Bronchial epithelial cell (primary cell): Measurements from ENCODE around the gene UNC5B. TPM values are rescaled to one million over a fixed set of nuclear protein-coding genes. Genes with fewer than 3 reads are reported as not detected.
A peak's percentile ranks its signal among the peaks of the same experiment; 100 is the strongest.

ENCODE experiments used
- DNase-seq: peaks from one replicate; pipeline ENCODE4 v3.0.0-alpha.2; 2010; ENCODE audit warnings: low read depth
- FAIRE-seq: peaks from 2 replicates; lab custom pipeline; 2011; peaks lifted over from hg19 to GRCh38; lab: Jason Lieb, UNC
- H3K27me3 ChIP-seq: 2 replicates; pipeline ENCODE4 v1.5.1; 2011; ENCODE audit warnings: low read length; ENCODE audit not compliant: control insufficient read depth, insufficient read depth
- H3K36me3 ChIP-seq: 2 replicates; pipeline ENCODE4 v1.5.1; 2011; ENCODE audit warnings: low read length; ENCODE audit not compliant: control insufficient read depth, insufficient read depth
- H3K4me3 ChIP-seq: 2 replicates; pipeline ENCODE4 v1.5.1; 2011; ENCODE audit warnings: mild to moderate bottlenecking, low read depth, low read length, control low read depth
- total RNA-seq: library from RNA; depleted of rRNA; stranded (reverse); fragments of >200 nt; gene quantifications from 2 replicates; pipeline ENCODE4 v1.2.1, GENCODE V29; 2014
- TF ChIP-seq, protein P1 (sequence below): IDR thresholded peaks from 2 replicates; pipeline ENCODE4 v1.5.1; 2011; ENCODE audit warnings: mild to moderate bottlenecking, moderate library complexity, low read length, control low read depth, inconsistent platforms; ENCODE audit not compliant: insufficient read depth, severe bottlenecking

UNC5B gene
- total RNA-seq, 1 donor from 2014 or later: 36.6 TPM

DNA sequence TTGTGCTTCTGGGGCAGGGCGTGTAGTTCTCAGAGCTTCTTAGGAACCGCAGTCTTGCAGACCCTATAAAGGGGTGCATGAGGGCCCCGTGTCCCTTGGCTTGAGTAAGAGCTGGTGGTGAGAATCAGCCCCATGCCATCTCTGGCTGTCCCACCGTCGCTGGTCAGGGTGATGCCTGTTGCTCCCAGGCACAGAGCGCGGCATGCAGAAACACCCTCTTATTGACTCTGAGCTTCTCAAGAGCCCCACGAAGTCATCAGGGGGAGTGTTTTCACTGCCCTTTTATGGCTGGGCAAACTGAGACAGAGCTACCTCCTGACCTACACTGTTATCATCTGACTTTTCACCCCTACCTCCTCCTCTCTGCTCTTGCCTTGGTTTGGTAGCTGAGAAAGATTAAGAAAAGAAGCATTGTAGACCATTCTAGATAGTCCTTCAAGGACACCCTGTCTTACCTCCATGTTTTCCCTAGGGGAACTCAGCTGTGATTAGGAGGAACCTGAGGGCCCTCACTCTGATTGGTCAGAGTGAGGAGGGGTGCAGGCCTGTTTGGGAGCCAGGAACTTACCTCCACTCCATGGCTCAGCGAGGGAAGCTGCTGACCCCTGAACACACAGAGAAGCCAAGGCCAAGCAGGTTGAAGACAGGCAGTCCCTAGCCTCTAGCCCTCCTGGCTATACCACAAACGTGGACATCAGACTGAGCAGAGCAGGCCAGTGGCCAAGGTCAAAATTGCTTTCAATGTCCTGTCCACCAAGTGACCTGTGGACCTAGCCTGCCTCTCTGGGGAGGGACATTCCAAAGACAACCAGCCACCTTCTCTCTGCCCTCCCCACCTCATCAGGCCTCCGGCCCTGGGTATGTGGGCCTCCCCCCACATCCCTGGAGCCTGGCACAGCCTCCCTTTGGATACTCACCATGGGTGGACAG lies 17.6 kb downstream of the UNC5B start:
- peaks cover 3% of the 10 kb centered on the region for H3K36me3 ChIP-seq
- FAIRE-seq (peak; percentile 85), DNase-seq (no peak)
- TF ChIP-seq, protein P1, sequence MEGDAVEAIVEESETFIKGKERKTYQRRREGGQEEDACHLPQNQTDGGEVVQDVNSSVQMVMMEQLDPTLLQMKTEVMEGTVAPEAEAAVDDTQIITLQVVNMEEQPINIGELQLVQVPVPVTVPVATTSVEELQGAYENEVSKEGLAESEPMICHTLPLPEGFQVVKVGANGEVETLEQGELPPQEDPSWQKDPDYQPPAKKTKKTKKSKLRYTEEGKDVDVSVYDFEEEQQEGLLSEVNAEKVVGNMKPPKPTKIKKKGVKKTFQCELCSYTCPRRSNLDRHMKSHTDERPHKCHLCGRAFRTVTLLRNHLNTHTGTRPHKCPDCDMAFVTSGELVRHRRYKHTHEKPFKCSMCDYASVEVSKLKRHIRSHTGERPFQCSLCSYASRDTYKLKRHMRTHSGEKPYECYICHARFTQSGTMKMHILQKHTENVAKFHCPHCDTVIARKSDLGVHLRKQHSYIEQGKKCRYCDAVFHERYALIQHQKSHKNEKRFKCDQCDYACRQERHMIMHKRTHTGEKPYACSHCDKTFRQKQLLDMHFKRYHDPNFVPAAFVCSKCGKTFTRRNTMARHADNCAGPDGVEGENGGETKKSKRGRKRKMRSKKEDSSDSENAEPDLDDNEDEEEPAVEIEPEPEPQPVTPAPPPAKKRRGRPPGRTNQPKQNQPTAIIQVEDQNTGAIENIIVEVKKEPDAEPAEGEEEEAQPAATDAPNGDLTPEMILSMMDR: no peak
- no peaks in the 10 kb centered on the region for H3K27me3 ChIP-seq
- H3K4me3 ChIP-seq: no peak overlapping the region

DNA sequence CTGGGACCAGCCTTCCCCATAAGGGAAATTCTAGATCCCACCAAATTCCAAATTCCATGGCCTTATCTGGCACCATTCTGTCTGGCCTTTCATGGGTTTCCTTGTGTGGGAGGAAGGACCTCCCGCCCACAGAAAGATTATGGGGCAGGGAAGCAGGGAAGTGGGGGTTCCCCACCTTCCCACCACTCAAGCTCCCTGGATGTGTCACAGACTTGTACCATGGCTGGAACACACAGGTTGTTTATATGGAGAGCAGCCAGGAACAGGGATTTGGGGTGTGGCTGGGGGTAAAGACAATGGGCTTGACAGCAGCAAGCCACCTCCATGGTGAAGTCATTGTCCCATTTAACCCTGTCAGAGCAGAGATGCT lies 18.3 kb downstream of the UNC5B start:
- Histone ChIP-seq H3K4me3 (no peak overlapping the region), H3K36me3 (no peaks in the 10 kb centered on the region), H3K27me3 (no peaks in the 10 kb centered on the region)
- DNase-seq (no peak), FAIRE-seq (no peak)
- TF ChIP-seq, protein P1: no peak

DNA sequence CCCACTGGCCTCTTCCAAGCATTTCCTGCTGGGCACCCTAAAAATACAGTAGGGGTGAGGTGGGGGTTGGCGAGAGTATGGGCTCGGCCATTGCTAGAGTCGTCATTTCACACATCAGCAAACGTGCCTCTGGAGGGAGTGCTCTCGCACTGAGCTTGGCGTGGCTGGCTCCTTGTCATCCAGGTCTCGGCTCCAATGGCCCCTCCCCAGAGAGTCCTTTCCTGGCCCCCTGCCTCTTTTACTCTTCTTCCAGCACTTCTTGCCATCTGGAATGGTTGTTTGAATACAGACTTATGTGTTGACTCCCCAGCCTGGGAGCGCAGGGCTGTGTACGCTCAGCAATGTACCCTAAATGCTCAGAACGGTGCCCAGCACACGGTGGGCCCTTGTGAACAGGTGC lies 18.8 kb downstream of the UNC5B start:
- H3K36me3 ChIP-seq: no peaks in the 10 kb centered on the region
- TF ChIP-seq, protein P1: no peak
- FAIRE-seq (no peak), DNase-seq (no peak)
- no peak overlapping the region for H3K4me3 ChIP-seq
- no peaks in the 10 kb centered on the region for H3K27me3 ChIP-seq

DNA sequence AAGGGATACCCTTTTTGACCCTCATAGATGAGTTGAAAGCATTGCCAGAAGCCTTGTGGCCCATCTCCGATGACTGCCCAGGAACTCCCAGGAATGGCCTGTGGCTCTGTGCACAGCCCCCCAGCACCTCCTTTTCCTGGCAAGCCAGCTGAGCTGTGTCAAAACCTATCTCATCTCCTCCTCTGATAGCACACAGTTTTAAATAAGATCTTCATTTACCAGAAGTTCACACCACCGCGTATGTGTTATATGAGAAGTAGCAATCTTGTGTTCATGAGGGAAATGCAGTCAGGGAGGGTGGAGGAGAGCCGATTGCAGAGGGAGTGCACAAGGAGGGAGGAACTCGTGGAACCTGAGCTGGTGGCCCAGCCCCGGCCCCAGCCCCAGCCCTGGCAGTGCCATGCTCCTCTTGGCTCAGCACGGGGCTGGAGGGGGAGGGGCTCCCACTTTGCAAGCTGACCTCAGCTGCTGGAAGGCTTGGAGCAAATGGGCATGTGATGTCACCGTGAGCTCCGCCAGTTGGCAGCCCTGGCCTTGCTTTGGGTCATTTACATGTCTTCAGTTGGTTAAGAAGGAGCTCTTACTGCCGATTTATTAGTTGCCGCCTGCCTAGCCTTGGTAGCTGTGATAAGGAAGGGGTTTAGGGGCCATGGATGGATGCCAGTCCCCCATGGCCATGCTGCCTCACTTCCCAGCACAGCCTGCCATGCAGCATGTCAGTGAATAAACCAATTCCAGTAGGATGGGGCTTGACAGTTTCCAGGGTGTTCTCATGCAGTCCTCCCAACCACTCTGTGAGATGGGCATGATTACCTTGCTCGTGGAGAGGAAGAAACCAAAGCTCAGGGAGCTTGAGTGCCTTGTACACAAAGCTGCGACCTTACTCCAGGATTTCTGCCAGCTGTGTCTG lies 20.0 kb downstream of the UNC5B start:
- FAIRE-seq: no peak
- Histone ChIP-seq H3K36me3 (no peaks in the 10 kb centered on the region), H3K27me3 (no peaks in the 10 kb centered on the region), H3K4me3 (no peak overlapping the region)
- no peak for DNase-seq
- TF ChIP-seq, protein P1: no peak

DNA sequence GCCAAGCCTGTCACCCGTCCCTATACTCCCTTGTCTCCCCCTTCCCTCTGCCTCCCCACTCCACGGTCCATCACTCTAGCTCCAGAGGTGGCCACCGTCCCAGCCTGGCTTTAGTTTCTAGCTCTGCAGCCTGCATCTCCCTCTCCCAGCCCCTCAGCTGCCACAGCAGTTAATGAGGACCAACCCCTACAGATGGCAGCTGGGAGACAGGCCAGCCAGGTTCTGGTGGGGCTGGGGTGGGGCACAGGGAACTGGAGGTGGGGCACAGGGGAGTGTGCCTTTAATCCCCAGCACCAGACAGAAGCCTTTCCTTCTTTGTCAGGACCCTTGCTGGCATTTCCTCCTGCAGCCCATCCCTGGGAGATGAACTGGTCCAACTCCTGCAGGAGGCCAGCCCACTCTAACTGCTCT lies 21.1 kb downstream of the UNC5B start:
- Histone ChIP-seq H3K27me3 (no peaks in the 10 kb centered on the region), H3K36me3 (no peaks in the 10 kb centered on the region), H3K4me3 (no peak overlapping the region)
- TF ChIP-seq, protein P1: no peak
- DNase-seq: no peak
- no peak for FAIRE-seq
